ENCODE data around the gene ATP1A3.

The ATP1A3 gene

GRCh38 chr19:41987141-41987860 is 6.7 kb downstream of the ATP1A3 start:
- DNase-seq (ENCODE audit: low read depth in 2 of 2): no peak

GRCh38 chr19:41984961-41985360 is 9.1 kb downstream of the ATP1A3 start:
- DNase-seq (ENCODE audit: low read depth in 2 of 2): no peak

- DNase-seq (ENCODE audit: low read depth in 2 of 2): no peak
These were observed 12.3 kb downstream of the ATP1A3 start for GRCh38 chr19:41981724-41982123.

- no peak for DNase-seq (ENCODE audit: low read depth in 2 of 2)
These were observed 15.6 kb downstream of the ATP1A3 start for GRCh38 chr19:41978470-41978869.

GRCh38 chr19:41977916-41978315 is 16.1 kb downstream of the ATP1A3 start:
- DNase-seq (ENCODE audit: low read depth in 2 of 2): no peak

- no peak for DNase-seq (ENCODE audit: low read depth in 2 of 2)
These were observed 19.4 kb downstream of the ATP1A3 start for GRCh38 chr19:41974652-41975051.

GRCh38 chr19:41971363-41971762 is 22.7 kb downstream of the ATP1A3 start:
- DNase-seq (ENCODE audit: low read depth in 2 of 2): no peak

- no peak for DNase-seq (ENCODE audit: low read depth in 2 of 2)
These were observed 24.1 kb downstream of the ATP1A3 start for GRCh38 chr19:41969772-41970458.

- no peak for DNase-seq (ENCODE audit: low read depth in 2 of 2)
These were observed 25.1 kb downstream of the ATP1A3 start for GRCh38 chr19:41968751-41969595.

GRCh38 chr19:41967054-41967783 is 26.8 kb downstream of the ATP1A3 start:
- no peak for DNase-seq (ENCODE audit: low read depth in 2 of 2)

GRCh38 chr19:41965106-41965505 is 28.9 kb downstream of the ATP1A3 start:
- DNase-seq (ENCODE audit: low read depth in 2 of 2): no peak

- no peak for DNase-seq (ENCODE audit: low read depth in 2 of 2)
These were observed 33.1 kb downstream of the ATP1A3 start for GRCh38 chr19:41960973-41961372.

GRCh38 chr19:41959056-41960053 is 34.7 kb downstream of the ATP1A3 start, which contains the start of gene RABAC1:
TSS of gene RABAC1 (minus strand) at chr19:41959321. CDS start at chr19:41959292, 29 bp downstream.
- DNase-seq (ENCODE audit: low read depth in 2 of 2): peak; percentile 75 to 86

GRCh38 chr19:41958367-41959055 is 35.5 kb downstream of the ATP1A3 start:
- peak; percentile 66 to 88 for DNase-seq (ENCODE audit: low read depth in 2 of 2)

GRCh38 chr19:41957838-41958366 is 36.1 kb downstream of the ATP1A3 start:
- DNase-seq (ENCODE audit: low read depth in 2 of 2): no peak

- no peak for DNase-seq (ENCODE audit: low read depth in 2 of 2)
These were observed 36.7 kb downstream of the ATP1A3 start for GRCh38 chr19:41957161-41957837.

GRCh38 chr19:41956621-41957020 is 37.4 kb downstream of the ATP1A3 start:
- DNase-seq (ENCODE audit: low read depth in 2 of 2): no peak

- DNase-seq (ENCODE audit: low read depth in 2 of 2): no peak
These were observed 38.5 kb downstream of the ATP1A3 start for GRCh38 chr19:41955521-41955920.

- peak; percentile 69 to 90 for DNase-seq (ENCODE audit: low read depth in 2 of 2)
These were observed 42.3 kb downstream of the ATP1A3 start for GRCh38 chr19:41951686-41952172.
